ENCODE measurements around the gene ENAH. TPM values are rescaled to one million over a fixed set of nuclear protein-coding genes. Genes with fewer than 3 reads are reported as not detected.

Gene ENAH
- polyA plus RNA-seq, 3 donors: 0.12 TPM; not detected in 2

DNA sequence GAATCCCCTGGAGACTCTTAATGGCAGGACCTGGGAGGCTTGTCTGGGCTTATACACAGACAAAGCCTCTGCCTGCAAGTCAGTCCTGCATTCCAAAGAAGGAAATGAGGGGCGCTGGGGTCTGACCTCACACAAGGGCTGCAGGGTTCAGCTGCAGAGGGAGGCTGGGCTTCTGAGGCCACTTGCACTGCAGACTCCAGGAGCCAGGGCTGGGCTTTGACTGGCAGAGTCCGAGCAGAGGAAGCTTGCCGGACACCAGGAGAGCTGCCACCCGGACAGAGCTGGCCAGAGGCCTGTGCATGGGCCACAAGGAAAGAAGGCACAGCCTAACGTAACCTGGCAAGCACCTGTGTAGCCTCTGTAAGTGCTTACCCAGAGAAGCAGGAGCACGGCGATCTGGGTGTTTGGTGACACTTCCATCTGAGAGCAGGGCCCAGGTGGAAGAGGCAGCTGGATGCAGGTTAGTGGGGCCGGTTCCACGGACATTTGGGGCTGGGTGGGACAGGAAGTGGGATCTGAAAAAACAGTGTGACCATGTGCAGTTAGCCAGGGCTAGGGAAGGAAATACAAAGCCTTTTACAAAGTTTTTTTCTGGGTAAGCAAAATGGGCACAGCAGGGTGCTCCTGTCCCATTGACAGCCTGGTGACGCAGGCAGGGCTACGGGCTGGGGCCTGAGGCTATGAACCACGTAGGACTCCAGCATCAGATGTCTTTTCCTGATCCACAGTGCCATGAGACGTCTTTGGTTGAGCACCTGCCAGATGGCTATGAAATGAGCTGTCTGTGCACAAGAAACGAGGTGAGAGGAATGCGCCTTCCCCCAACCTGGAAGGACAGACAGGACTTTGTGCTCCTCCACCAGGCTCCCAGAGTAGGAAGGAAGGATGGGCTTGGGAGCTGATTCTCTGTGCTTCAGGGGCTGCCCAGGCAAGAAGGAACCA is 187.8 kb downstream of the ENAH start:
- peaks cover 48% of the 10 kb centered on the region for H3K4me1 Mint-ChIP-seq

More for the DNA sequence above, 187.8 kb downstream of the ENAH start:
- H3K4me1 ChIP-seq (ENCODE audit: control insufficient read depth in 1 of 2, insufficient read depth in 2 of 2, low read length in 2 of 2): peaks cover 27 to 36% of the 10 kb centered on the region in 2 donors
- H3K4me3 Mint-ChIP-seq: no peak overlapping the region
- peaks cover 3% of the 10 kb centered on the region in 2 donors for H3K36me3 Mint-ChIP-seq
- no peak overlapping the region for H3K9ac ChIP-seq (ENCODE audit: insufficient read depth, low read length, poor library complexity, severe bottlenecking)
- no peaks in the 10 kb centered on the region for H3K36me3 ChIP-seq (replicated peaks in 1 of 2; ENCODE audit: control insufficient read depth in 1 of 2, insufficient read depth in 2 of 2, low read length in 2 of 2)
- no peak for TF ChIP-seq CTCF (IDR thresholded peaks at IDR 0.05)
- intact Hi-C loops (cut with micrococcal nuclease): loop anchor here in 1 of 2 donors (5.0 kb wide), 1 partner anchor 38 kb away; the partner anchor contains the start of gene LBR
- H3K9me3 ChIP-seq (replicated peaks in 1 of 2; ENCODE audit: control insufficient read depth in 1 of 2, insufficient read depth in 1 of 2, low read length in 2 of 2): no peaks in the 10 kb centered on the region
- DNase-seq: no peak
- H3K9me3 Mint-ChIP-seq: no peaks in the 10 kb centered on the region
- H3K27me3 Mint-ChIP-seq (ENCODE audit: low read depth in 3 of 3): no peaks in the 10 kb centered on the region
- H4K20me1 ChIP-seq (ENCODE audit: insufficient read depth, low read length): no peaks in the 10 kb centered on the region
- no peak overlapping the region for H3K27ac ChIP-seq (ENCODE audit: low read depth in 1 of 2, low read length in 2 of 2)
- H3K27me3 ChIP-seq (ENCODE audit: control insufficient read depth in 2 of 2, insufficient read depth in 2 of 2, low read length in 2 of 2): no peaks in the 10 kb centered on the region
- 72% methylated on average over 15 of the region's 15 CpGs for WGBS (ENCODE audit: insufficient coverage)
- no peak overlapping the region for H3K4me2 ChIP-seq (replicated peaks; ENCODE audit: extremely low read depth, low read length, poor library complexity, severe bottlenecking)
- H3K27ac Mint-ChIP-seq: peak overlapping the region in 5 of 7 donors; percentile 11 to 73 (median 66)
- no peak overlapping the region for H2AFZ ChIP-seq (ENCODE audit: insufficient read depth, low read depth, low read length, poor library complexity, severe bottlenecking)
- peaks cover 5% of the 10 kb centered on the region for H3K79me2 ChIP-seq (ENCODE audit: insufficient read depth, low read length)
- H3K4me3 ChIP-seq (replicated peaks in 1 of 3; ENCODE audit: low read depth in 2 of 3, low read length in 3 of 3): no peak overlapping the region
